ENCODE results near the gene SLC6A9. TPM values are rescaled to one million over a fixed set of nuclear protein-coding genes. Genes with fewer than 3 reads are reported as not detected.

Gene SLC6A9
- total RNA-seq, 1 experiment from 2014 or later: 30.1 TPM

GRCh38 chr1:43976045-43976444, 55.2 kb downstream of the SLC6A9 start:
- H2AK5ac ChIP-seq (ENCODE audit: insufficient read length, low read length): no peak overlapping the region
- H3K79me2 ChIP-seq (ENCODE audit: insufficient read depth, low read length): peaks cover 3% of the 10 kb centered on the region; the same call in 1 of the 2 replicates
- H3K56ac ChIP-seq (ENCODE audit: insufficient read length, low read depth, low read length): no peak overlapping the region
- no peak overlapping the region for H2BK12ac ChIP-seq (ENCODE audit: insufficient read length, low read depth, low read length)
- peaks cover 36 to 41% of the 10 kb centered on the region in 2 experiments for H3K4me1 Mint-ChIP-seq
- WGBS (ENCODE audit: extremely low coverage, insufficient read length, low lambda C conversion rate): no CpG with 5 or more reads among the region's 4 CpGs
- no peak overlapping the region for H4K8ac ChIP-seq (replicated peaks; ENCODE audit: insufficient read length, low read depth, low read length)
- H4K91ac ChIP-seq (ENCODE audit: insufficient read length, low read depth, low read length): no peak overlapping the region
- H2BK20ac ChIP-seq (ENCODE audit: low read depth, low read length, poor library complexity, severe bottlenecking): no peak overlapping the region
- no peak overlapping the region for H2BK15ac ChIP-seq (ENCODE audit: low read depth, low read length)
- no peaks in the 10 kb centered on the region for H3K27me3 ChIP-seq (ENCODE audit: insufficient read depth, low read length)
- H4K5ac ChIP-seq (ENCODE audit: insufficient read length, low read depth, low read length): no peak overlapping the region
- no peak overlapping the region for H3K18ac ChIP-seq (ENCODE audit: insufficient read length, low read depth, low read length)
- no peak overlapping the region for H3K23ac ChIP-seq (ENCODE audit: insufficient read length, low read depth, low read length)
- H3K4me2 ChIP-seq (ENCODE audit: insufficient read depth, insufficient read length, low read length): peak overlapping the region; percentile 82
- no peaks in the 10 kb centered on the region for H3K9me3 ChIP-seq (ENCODE audit: control insufficient read depth, low read depth, low read length)
- peaks cover 8% of the 10 kb centered on the region; the same call in 1 of the 2 replicates for H3K4me1 ChIP-seq (ENCODE audit: insufficient read depth, low read length)
- peaks cover 6% of the 10 kb centered on the region for H3K79me1 ChIP-seq (ENCODE audit: insufficient read depth, low read depth, low read length, poor library complexity, severe bottlenecking)
- no peak overlapping the region for H2BK5ac ChIP-seq (ENCODE audit: insufficient read length, low read length)
- H3T11ph ChIP-seq (ENCODE audit: low read length): no peak overlapping the region
- H3K27me3 Mint-ChIP-seq (ENCODE audit: low read depth): no peaks in the 10 kb centered on the region
- no peak overlapping the region for H2BK120ac ChIP-seq (ENCODE audit: low read depth, low read length, poor library complexity, severe bottlenecking)
- peaks cover 23 to 47% (median 43%) of the 10 kb centered on the region in 3 experiments; a peak in 6 of 7 replicates for H3K36me3 Mint-ChIP-seq (ENCODE audit: insufficient read depth in 1 of 3, low read depth in 3 of 3)
- no peak overlapping the region; a peak in 2 of 7 replicates for H3K27ac Mint-ChIP-seq
- H3K4me3 Mint-ChIP-seq: peak overlapping the region; percentile 82 to 95
- no peak for DNase-seq
- TF ChIP-seq CTCF (conservative IDR thresholded peaks at IDR 0.05): peak; percentile 12; the same call in 1 of the 3 replicates
- no peak overlapping the region for H3K27ac ChIP-seq (ENCODE audit: insufficient read length, low read depth, low read length)
- no peak overlapping the region for H3K14ac ChIP-seq (ENCODE audit: insufficient read depth, low read length)
- H2AFZ ChIP-seq (ENCODE audit: low read length): no peak overlapping the region
- H3K9me3 Mint-ChIP-seq: no peaks in the 10 kb centered on the region; a peak in 1 of 5 replicates
- no peaks in the 10 kb centered on the region for H4K20me1 ChIP-seq (ENCODE audit: control insufficient read depth, insufficient read depth, insufficient read length)
- peaks cover 23% of the 10 kb centered on the region for H3K23me2 ChIP-seq (ENCODE audit: insufficient read length, low read depth, low read length, poor library complexity, severe bottlenecking)
- peak overlapping the region; percentile 53 for H3K9ac ChIP-seq (ENCODE audit: extremely low read depth, insufficient read length, low read length)
- no peak overlapping the region for H3K4ac ChIP-seq (ENCODE audit: low read depth, low read length)

Measured in H9 (cell line).